HEK293 (cell line): ENCODE results near the gene ZNF830.

Experiments
- EGR2 ChIP-seq: fragments of 450-650 bp; formaldehyde crosslinking; IDR thresholded peaks from 2 replicates; pipeline ENCODE4 v1.5.1; 2016; ENCODE audit warnings: low read depth, missing biosample characterization, missing genetic modification characterization
- PRDM2 ChIP-seq: fragments of 450-650 bp; formaldehyde crosslinking; IDR thresholded peaks from 2 replicates; pipeline ENCODE4 v1.5.1; 2016; ENCODE audit warnings: missing biosample characterization, missing genetic modification characterization, borderline replicate concordance
- RBAK ChIP-seq: fragments of 450-650 bp; formaldehyde crosslinking; IDR thresholded peaks from 2 replicates; pipeline ENCODE4 v1.5.1; 2016; ENCODE audit warnings: missing biosample characterization, missing genetic modification characterization
- REST ChIP-seq: fragments of 450-650 bp; formaldehyde crosslinking; IDR thresholded peaks from 2 replicates; pipeline ENCODE4 v1.5.1; 2016; ENCODE audit warnings: missing biosample characterization, missing genetic modification characterization
- ZBTB44 ChIP-seq: fragments of 450-650 bp; IDR thresholded peaks from 2 replicates; pipeline ENCODE4 v1.5.1; 2018; ENCODE audit warnings: missing biosample characterization, mild to moderate bottlenecking, missing genetic modification characterization
- ZBTB6 ChIP-seq: fragments of 450-650 bp; formaldehyde crosslinking; IDR thresholded peaks from 2 replicates; pipeline ENCODE4 v1.5.1; 2017; ENCODE audit warnings: missing biosample characterization, missing genetic modification characterization
- ZFP3 ChIP-seq: fragments of 450-650 bp; formaldehyde crosslinking; IDR thresholded peaks from 2 replicates; pipeline ENCODE4 v1.5.1; 2016; ENCODE audit warnings: low read depth, missing biosample characterization, missing genetic modification characterization
- ZIC2 ChIP-seq: fragments of 450-650 bp; formaldehyde crosslinking; IDR thresholded peaks from 2 replicates; pipeline ENCODE4 v1.5.1; 2016; ENCODE audit warnings: missing biosample characterization, missing genetic modification characterization
- ZNF148 ChIP-seq: fragments of 450-650 bp; formaldehyde crosslinking; IDR thresholded peaks from 2 replicates; pipeline ENCODE4 v1.5.0; 2017; ENCODE audit warnings: missing biosample characterization, missing genetic modification characterization, borderline replicate concordance
- ZNF266 ChIP-seq: fragments of 450-650 bp; formaldehyde crosslinking; IDR thresholded peaks from 2 replicates; pipeline ENCODE4 v1.5.1; 2016; ENCODE audit warnings: missing biosample characterization, missing genetic modification characterization, low read depth
- ZNF398 ChIP-seq: fragments of 450-650 bp; formaldehyde crosslinking; IDR thresholded peaks from 2 replicates; pipeline ENCODE4 v1.5.1; 2017; ENCODE audit warnings: missing biosample characterization, missing genetic modification characterization
- ZNF513 ChIP-seq: fragments of 450-650 bp; IDR thresholded peaks from 2 replicates; pipeline ENCODE4 v1.5.1; 2018; ENCODE audit warnings: missing biosample characterization, missing genetic modification characterization
- ZNF521 ChIP-seq: fragments of 450-650 bp; formaldehyde crosslinking; IDR thresholded peaks from 2 replicates; pipeline ENCODE4 v1.5.1; 2017; ENCODE audit warnings: missing biosample characterization, mild to moderate bottlenecking, missing genetic modification characterization
- ZNF585B ChIP-seq: fragments of 450-650 bp; formaldehyde crosslinking; IDR thresholded peaks from 2 replicates; pipeline ENCODE4 v1.5.1; 2016; ENCODE audit warnings: missing biosample characterization, missing genetic modification characterization
- ZNF610 ChIP-seq: fragments of 450-650 bp; formaldehyde crosslinking; IDR thresholded peaks from 2 replicates; pipeline ENCODE4 v1.5.1; 2016; ENCODE audit warnings: missing biosample characterization, missing genetic modification characterization, borderline replicate concordance
- ZNF692 ChIP-seq: fragments of 450-650 bp; formaldehyde crosslinking; IDR thresholded peaks from 2 replicates; pipeline ENCODE4 v1.5.1; 2016; ENCODE audit warnings: missing biosample characterization, missing genetic modification characterization
- ZNF707 ChIP-seq: fragments of 450-650 bp; formaldehyde crosslinking; IDR thresholded peaks from 2 replicates; pipeline ENCODE4 v1.5.1; 2016; ENCODE audit warnings: missing biosample characterization, missing genetic modification characterization

ZNF830 gene

GRCh38 chr17:34961093-34961911 is at the start of gene ZNF830, which contains the start of gene CCT6B (continued):
- peak; percentile 56; the same call in 1 of the 2 replicates for TF ChIP-seq ZNF692
- TF ChIP-seq ZFP3: no peak
- TF ChIP-seq ZNF610: no peak
- no peak for TF ChIP-seq ZNF266 (tag by site-specific recombination)
- no peak for TF ChIP-seq ZNF585B (tag by site-specific recombination)
- no peak for TF ChIP-seq ZNF398 (tag by site-specific recombination)
- TF ChIP-seq ZNF148 (tag by site-specific recombination): no peak
- peak; percentile 58 for TF ChIP-seq EGR2 (tag by site-specific recombination)
- no peak for TF ChIP-seq ZNF521 (tag by site-specific recombination)
- no peak for TF ChIP-seq ZBTB6 (tag by site-specific recombination)
- no peak for TF ChIP-seq ZNF707 (tag by site-specific recombination)
- TF ChIP-seq RBAK (tag by site-specific recombination): no peak
- TF ChIP-seq ZBTB44 (tag by site-specific recombination): no peak
- no peak; the same call in 1 of the 2 replicates for TF ChIP-seq REST (tag by site-specific recombination)
- no peak for TF ChIP-seq ZIC2 (tag by site-specific recombination)
- no peak for TF ChIP-seq ZNF513 (tag by site-specific recombination)
- no peak for TF ChIP-seq PRDM2 (tag by site-specific recombination)
